Esophagus muscularis mucosa (tissue), 3 donors: ENCODE data around the gene LRMDA.

Source experiments
- CTCF ChIP-seq, 3 experiments: fragments of 200-600 bp in 2 of 3; fragments of 450-650 bp in 1 of 3; sonication (generic) in 2 of 3; IDR thresholded peaks; one replicate each; pipeline ENCODE4 v1.5.1; 2017 to 2019; ENCODE audit warnings: antibody characterized with exemption in 3 of 3, mild to moderate bottlenecking in 2 of 3, moderate library complexity in 1 of 3
- POLR2AphosphoS5 ChIP-seq, 2 donors: sonication (generic); formaldehyde crosslinking; IDR thresholded peaks; one replicate each; pipeline ENCODE4 v1.6.1; 2017; ENCODE audit warnings: antibody characterized with exemption in 2 of 2

GRCh38 chr10:75647675-75648074 is 216.3 kb downstream of the LRMDA start:
- TF ChIP-seq POLR2AphosphoS5 (IDR thresholded peaks at IDR 0.05), result no peak
- TF ChIP-seq CTCF (IDR thresholded peaks at IDR 0.05), result no peak
